ENCODE results near the gene CCDC3.
"Not testable (repeated sequence)": the region's sequence is repeated elsewhere in the genome, so short reads cannot be mapped to it uniquely, and the experiment has no call there.

Gene CCDC3

DNA sequence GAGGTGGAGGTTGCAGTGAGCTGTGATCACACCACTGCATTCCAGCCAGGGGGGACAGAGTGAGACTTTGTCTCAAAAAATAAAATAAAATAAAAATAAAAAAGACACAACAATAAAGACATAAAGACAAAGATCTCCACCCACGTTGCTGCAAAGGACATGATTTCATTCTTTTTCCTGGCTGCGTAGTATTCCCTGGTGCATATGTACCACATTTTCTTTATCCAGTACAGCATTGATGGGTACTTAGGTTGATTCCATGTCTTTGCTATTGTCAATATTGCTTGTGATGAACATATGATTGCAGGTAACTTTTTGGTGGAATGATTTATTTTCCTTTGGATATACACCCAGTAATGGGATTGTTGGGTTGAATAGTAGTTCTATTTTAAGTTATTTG lies 42.0 kb upstream of the CCDC3 start:
- in situ Hi-C loops (cut with MboI; ENCODE audit: low sequenced_read_pairs, unreplicated experiment): no loop called here
- TF ChIP-seq, protein P1, sequence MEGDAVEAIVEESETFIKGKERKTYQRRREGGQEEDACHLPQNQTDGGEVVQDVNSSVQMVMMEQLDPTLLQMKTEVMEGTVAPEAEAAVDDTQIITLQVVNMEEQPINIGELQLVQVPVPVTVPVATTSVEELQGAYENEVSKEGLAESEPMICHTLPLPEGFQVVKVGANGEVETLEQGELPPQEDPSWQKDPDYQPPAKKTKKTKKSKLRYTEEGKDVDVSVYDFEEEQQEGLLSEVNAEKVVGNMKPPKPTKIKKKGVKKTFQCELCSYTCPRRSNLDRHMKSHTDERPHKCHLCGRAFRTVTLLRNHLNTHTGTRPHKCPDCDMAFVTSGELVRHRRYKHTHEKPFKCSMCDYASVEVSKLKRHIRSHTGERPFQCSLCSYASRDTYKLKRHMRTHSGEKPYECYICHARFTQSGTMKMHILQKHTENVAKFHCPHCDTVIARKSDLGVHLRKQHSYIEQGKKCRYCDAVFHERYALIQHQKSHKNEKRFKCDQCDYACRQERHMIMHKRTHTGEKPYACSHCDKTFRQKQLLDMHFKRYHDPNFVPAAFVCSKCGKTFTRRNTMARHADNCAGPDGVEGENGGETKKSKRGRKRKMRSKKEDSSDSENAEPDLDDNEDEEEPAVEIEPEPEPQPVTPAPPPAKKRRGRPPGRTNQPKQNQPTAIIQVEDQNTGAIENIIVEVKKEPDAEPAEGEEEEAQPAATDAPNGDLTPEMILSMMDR (IDR thresholded peaks at IDR 0.05; ENCODE audit: borderline replicate concordance, control extremely low read depth, extremely low read depth, insufficient read depth, missing control alignments): no peak
- no peak for DNase-seq (ENCODE audit: low spot score)

DNA sequence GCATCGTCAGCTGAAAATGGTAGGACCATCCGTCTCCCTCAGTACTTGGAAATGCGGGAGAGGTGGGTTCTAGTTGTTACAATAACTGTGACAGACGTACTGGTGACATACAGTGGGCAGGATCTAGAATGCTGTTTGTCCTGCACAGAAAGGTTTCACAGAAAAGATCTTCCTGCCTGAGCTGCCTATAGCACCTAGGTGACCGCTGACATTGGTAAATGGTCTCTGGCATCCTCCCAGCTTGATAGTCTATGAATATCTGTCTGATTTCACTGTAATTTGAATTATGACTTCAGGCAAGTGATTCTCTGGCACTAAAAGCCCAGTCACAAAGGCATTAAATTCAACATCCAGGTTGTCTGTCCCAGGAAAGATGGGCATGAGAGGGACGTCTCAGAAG lies 38.2 kb upstream of the CCDC3 start:
- TF ChIP-seq, protein P1 (IDR thresholded peaks at IDR 0.05; ENCODE audit: borderline replicate concordance, control extremely low read depth, extremely low read depth, insufficient read depth, missing control alignments): no peak
- in situ Hi-C loops (cut with MboI; ENCODE audit: low sequenced_read_pairs, unreplicated experiment): no loop called here
- DNase-seq (ENCODE audit: low spot score): no peak

DNA sequence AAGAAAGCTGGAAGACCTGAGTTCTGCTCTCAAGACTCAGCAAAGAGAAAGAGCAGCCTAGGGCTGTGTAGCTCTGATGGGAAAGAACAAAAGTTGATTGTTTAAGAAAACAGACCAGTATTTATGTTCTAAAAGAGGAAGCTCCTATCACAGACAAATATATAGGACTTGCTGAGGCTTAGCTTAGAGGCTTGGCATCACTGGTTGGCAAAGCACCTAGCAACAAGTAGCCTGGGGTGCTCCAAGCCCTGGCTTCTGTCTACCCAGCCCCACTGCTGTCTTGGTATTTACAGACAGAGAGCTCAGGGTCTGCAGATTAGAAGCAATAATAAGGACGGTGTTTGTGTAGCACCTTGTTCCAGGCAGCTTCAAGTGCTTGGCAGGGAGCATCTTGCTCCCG lies 36.9 kb upstream of the CCDC3 start:
- TF ChIP-seq, protein P1 (IDR thresholded peaks at IDR 0.05; ENCODE audit: borderline replicate concordance, control extremely low read depth, extremely low read depth, insufficient read depth, missing control alignments): no peak
- in situ Hi-C loops (cut with MboI; ENCODE audit: low sequenced_read_pairs, unreplicated experiment): no loop called here
- DNase-seq (ENCODE audit: low spot score): no peak

DNA sequence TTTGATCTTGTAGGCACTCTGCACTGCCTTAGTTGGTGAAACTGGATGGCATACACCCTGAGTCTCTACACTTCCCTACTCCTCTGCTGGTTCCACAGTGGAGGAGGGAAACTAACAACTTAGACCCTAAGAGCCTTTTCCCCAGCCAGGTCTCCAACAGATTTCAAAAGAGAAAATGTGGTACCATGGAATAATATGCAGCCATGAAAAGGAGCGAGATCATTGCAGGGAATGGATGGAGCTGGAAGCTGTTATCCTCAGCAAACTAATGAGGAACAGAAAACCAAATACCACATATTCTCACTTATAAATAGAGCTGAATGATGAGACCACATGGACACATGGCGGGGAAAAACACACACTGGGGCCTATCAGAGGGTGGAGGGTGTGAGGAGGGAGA lies 36.3 kb upstream of the CCDC3 start:
- in situ Hi-C loops (cut with MboI; ENCODE audit: low sequenced_read_pairs, unreplicated experiment): no loop called here
- DNase-seq (ENCODE audit: low spot score): no peak
- TF ChIP-seq, protein P1 (IDR thresholded peaks at IDR 0.05; ENCODE audit: borderline replicate concordance, control extremely low read depth, extremely low read depth, insufficient read depth, missing control alignments): no peak

DNA sequence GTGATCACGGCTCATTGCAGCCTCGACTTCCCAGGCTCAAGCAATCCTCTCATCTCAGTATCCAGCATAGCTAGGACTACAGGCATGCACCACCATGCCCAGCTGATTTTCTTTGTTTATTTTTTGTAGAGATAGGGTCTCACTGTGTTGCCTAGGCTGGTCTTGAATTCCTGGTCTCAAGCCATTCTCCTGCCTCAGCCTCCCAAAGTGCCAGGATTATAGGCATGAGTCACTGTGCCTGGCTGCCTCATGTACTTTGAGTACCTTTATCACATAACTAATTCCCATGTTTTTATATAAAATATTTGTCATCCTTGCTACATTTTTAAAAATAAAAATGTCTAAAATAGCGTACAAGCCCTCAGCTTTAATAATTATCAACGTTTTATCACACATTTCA lies 35.3 kb upstream of the CCDC3 start:
- in situ Hi-C loops (cut with MboI; ENCODE audit: low sequenced_read_pairs, unreplicated experiment): no loop called here
- DNase-seq (ENCODE audit: low spot score): no peak
- TF ChIP-seq, protein P1 (IDR thresholded peaks at IDR 0.05; ENCODE audit: borderline replicate concordance, control extremely low read depth, extremely low read depth, insufficient read depth, missing control alignments): no peak

DNA sequence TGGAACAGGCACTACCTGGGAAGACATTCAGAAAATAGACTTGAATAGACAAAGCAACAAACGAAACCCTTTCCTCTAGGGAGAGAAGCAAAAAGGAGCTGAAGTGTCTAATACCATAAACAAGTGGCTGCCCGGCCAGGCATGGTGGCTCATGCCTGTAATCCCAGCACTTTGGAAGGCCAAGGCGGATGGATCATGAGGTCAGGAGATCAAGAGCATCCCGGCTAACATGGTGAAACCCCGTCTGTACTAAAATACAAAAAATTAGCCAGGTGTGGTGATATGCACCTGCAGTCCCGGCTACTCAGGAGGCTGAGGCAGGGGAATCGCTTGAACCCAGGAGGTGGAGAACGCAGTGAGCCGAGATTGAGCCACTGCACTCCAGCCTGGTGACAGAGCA lies 34.2 kb upstream of the CCDC3 start:
- in situ Hi-C loops (cut with MboI; ENCODE audit: low sequenced_read_pairs, unreplicated experiment); DNase-seq (ENCODE audit: low spot score): not testable (repeated sequence)

DNA sequence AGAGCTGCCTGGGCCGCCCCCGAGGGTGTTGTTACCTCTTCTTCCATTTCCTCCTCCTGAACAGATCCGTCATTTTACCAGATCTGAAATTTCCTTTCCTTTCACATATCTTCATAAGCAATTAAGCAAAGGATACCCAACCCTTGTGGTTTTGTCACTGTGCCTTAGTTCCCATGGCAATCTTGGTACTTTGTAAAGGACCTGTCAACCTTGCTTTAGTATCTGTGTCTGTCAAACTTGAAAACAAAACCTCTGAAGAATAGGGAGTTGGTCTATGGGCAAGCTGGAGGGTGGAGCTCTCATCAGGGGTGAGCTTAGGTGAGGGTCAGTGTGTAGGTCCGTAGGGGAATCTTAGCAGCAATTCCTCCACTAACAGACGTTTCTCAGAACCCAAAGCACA lies 25.4 kb upstream of the CCDC3 start:
- in situ Hi-C loops (cut with MboI; ENCODE audit: low sequenced_read_pairs, unreplicated experiment): no loop called here
- DNase-seq (ENCODE audit: low spot score): no peak
- TF ChIP-seq, protein P1 (IDR thresholded peaks at IDR 0.05; ENCODE audit: borderline replicate concordance, control extremely low read depth, extremely low read depth, insufficient read depth, missing control alignments): no peak

Measured in GM13976 (cell line).